HG03095 (cell line): ENCODE results near the gene TNIK.
"Not testable (repeated sequence)": the region's sequence is repeated elsewhere in the genome, so short reads cannot be mapped to it uniquely, and the experiment has no call there.

Experiments
- ATAC-seq: cut with Tn5 transposase; IDR thresholded peaks from one replicate; pipeline ENCODE4 v1.9.1; 2021; ENCODE audit warnings: moderate library complexity; ENCODE audit not compliant: unreplicated experiment

Gene TNIK

GRCh38 chr3:171266034-171266739 lies 194.0 kb downstream of the TNIK start:
- ATAC-seq: no peak

GRCh38 chr3:171264758-171265157 lies 195.4 kb downstream of the TNIK start:
- no peak for ATAC-seq

GRCh38 chr3:171262431-171262830 lies 197.8 kb downstream of the TNIK start:
- no peak for ATAC-seq

GRCh38 chr3:171261487-171261886 lies 198.7 kb downstream of the TNIK start:
- no peak for ATAC-seq

GRCh38 chr3:171260899-171261298 lies 199.3 kb downstream of the TNIK start:
- no peak for ATAC-seq

GRCh38 chr3:171260466-171260865 lies 199.7 kb downstream of the TNIK start:
- ATAC-seq: no peak

- ATAC-seq: no peak
Observed at GRCh38 chr3:171258316-171258715, 201.9 kb downstream of the TNIK start.

- peak; percentile 58 for ATAC-seq
Observed at GRCh38 chr3:171257251-171258203, 202.7 kb downstream of the TNIK start.

GRCh38 chr3:171256445-171257250 lies 203.6 kb downstream of the TNIK start:
- ATAC-seq: no peak

GRCh38 chr3:171255236-171255806 lies 204.9 kb downstream of the TNIK start:
- ATAC-seq: peak; percentile 45

GRCh38 chr3:171254315-171254714 lies 205.9 kb downstream of the TNIK start:
- ATAC-seq: no peak

- no peak for ATAC-seq
Observed at GRCh38 chr3:171251835-171252234, 208.4 kb downstream of the TNIK start.

GRCh38 chr3:171250444-171250843 lies 209.8 kb downstream of the TNIK start:
- no peak for ATAC-seq

GRCh38 chr3:171249245-171249644 lies 211.0 kb downstream of the TNIK start:
- peak; percentile 12 for ATAC-seq

- ATAC-seq: peak; percentile 77
Observed at GRCh38 chr3:171248426-171249111, 211.6 kb downstream of the TNIK start.

- ATAC-seq: no peak
Observed at GRCh38 chr3:171245796-171246765, 214.1 kb downstream of the TNIK start.

GRCh38 chr3:171242951-171243350 lies 217.3 kb downstream of the TNIK start:
- no peak for ATAC-seq

- no peak for ATAC-seq
Observed at GRCh38 chr3:171242170-171242569, 218.0 kb downstream of the TNIK start.

- ATAC-seq: not testable (repeated sequence)
Observed at GRCh38 chr3:171241655-171242054, 218.6 kb downstream of the TNIK start.
